HCT116 (cell line): Measurements from ENCODE around the gene PPP1CC. TPM values are rescaled to one million over a fixed set of nuclear protein-coding genes. Genes with fewer than 3 reads are reported as not detected.

Experiments used
- ATAC-seq: fragments of 200-7000 bp; cut with Tn5 transposase; 2 replicates; pipeline ENCODE4 v1.9.1; 2020; ENCODE audit warnings: mild to moderate bottlenecking, moderate library complexity
- BruUV-seq: library from RNA; stranded (reverse); fragments of 400-500 nt; replicated peaks from 2 replicates; lab custom pipeline; 2021; lab: Mats Ljungman, UMichigan
- CTCF ChIA-PET: fragments of 300-600 bp; sonication (Branson Sonifier 250); formaldehyde crosslinking; loops from one replicate; lab custom pipeline; 2021; ENCODE audit warnings: antibody characterized with exemption; lab: Charles Lee
- POLR2A ChIA-PET: fragments of 300-600, 350-600 bp; sonication (Branson Sonifier 250); formaldehyde crosslinking; loops from one replicate; lab custom pipeline; 2021; ENCODE audit warnings: antibody characterized with exemption; lab: Charles Lee
- RAD21 ChIA-PET, 2 experiments: fragments of 300-600 bp; sonication (Branson Sonifier 250); formaldehyde crosslinking; loops; one replicate each; lab custom pipeline; 2023; ENCODE audit warnings: low total read pairs in 2 of 2; ENCODE audit not compliant: uncharacterized antibody in 2 of 2, unreplicated experiment in 2 of 2, low non-redundant PET in 1 of 2; lab: Charles Lee
- DNase-seq: peaks from one replicate; pipeline ENCODE4 v3.0.0-alpha.2; 2010; ENCODE audit warnings: low read depth, low spot score
- H2AFZ ChIP-seq: fragments of 200-600 bp; shearing (Covaris generic), sonication (generic); 2 replicates; pipeline ENCODE4 v1.6.1; 2017; ENCODE audit warnings: low read depth, mixed run types, mixed read lengths, antibody characterized with exemption, low read length; ENCODE audit not compliant: poor library complexity, severe bottlenecking
- H3K27ac ChIP-seq: 2 replicates; pipeline ENCODE4 v1.5.1; 2012; ENCODE audit warnings: low read depth, low read length
- H3K27me3 ChIP-seq: fragments of 200-600 bp; sonication (generic); 2 replicates; pipeline ENCODE4 v1.6.1; 2016; ENCODE audit warnings: mixed run types, low read length, mixed read lengths; ENCODE audit not compliant: insufficient read depth
- H3K36me3 ChIP-seq, 2 experiments: fragments of 200-500 bp in 1 of 2; fragments of 200-600 bp in 1 of 2; sonication (Bioruptor generic) in 1 of 2; sonication (generic) in 1 of 2; 2 replicates each; pipeline versions ENCODE4 v1.5.1 to v1.6.1; 2014 to 2016; ENCODE audit warnings: low read length in 2 of 2, inconsistent platforms in 1 of 2, mixed read lengths in 1 of 2, mixed run types in 1 of 2; ENCODE audit not compliant: insufficient read depth in 2 of 2, control insufficient read depth in 1 of 2
- H3K4me1 ChIP-seq, 2 experiments: fragments of 200-600 bp in 1 of 2; sonication (generic) in 1 of 2; 2 replicates each; pipeline versions ENCODE4 v1.5.1 to v1.6.1; 2012 to 2017; ENCODE audit warnings: low read length in 2 of 2, inconsistent platforms in 1 of 2, mild to moderate bottlenecking in 1 of 2, mixed read lengths in 1 of 2, mixed run types in 1 of 2, moderate library complexity in 1 of 2; ENCODE audit not compliant: insufficient read depth in 2 of 2, control insufficient read depth in 1 of 2
- H3K4me2 ChIP-seq: fragments of 200-600 bp; sonication (generic); 2 replicates; pipeline ENCODE4 v1.6.1; 2017; ENCODE audit warnings: mixed run types, low read length, mixed read lengths
- H3K4me3 ChIP-seq, 2 experiments: fragments of 200-600 bp in 1 of 2; sonication (generic) in 1 of 2; replicated peaks in 1 of 2; 2 replicates each; pipeline ENCODE4 v1.5.1; 2011 to 2016; ENCODE audit warnings: low read length in 2 of 2, control low read depth in 1 of 2, low read depth in 1 of 2, mild to moderate bottlenecking in 1 of 2, mixed read lengths in 1 of 2, mixed run types in 1 of 2
- H3K79me2 ChIP-seq: fragments of 200-600 bp; sonication (generic); 2 replicates; pipeline ENCODE4 v1.6.1; 2017; ENCODE audit warnings: mild to moderate bottlenecking, mixed run types, low read length, moderate library complexity, mixed read lengths; ENCODE audit not compliant: insufficient read depth
- H3K9ac ChIP-seq: fragments of 200-600 bp; sonication (generic); 2 replicates; pipeline ENCODE4 v1.6.1; 2016; ENCODE audit warnings: low read length, mixed read lengths
- H3K9me2 ChIP-seq: fragments of 200-600 bp; sonication (generic), shearing (Covaris generic); 2 replicates; pipeline ENCODE4 v1.6.1; 2017; ENCODE audit warnings: mixed run types, mild to moderate bottlenecking, moderate library complexity; ENCODE audit not compliant: insufficient read depth
- H3K9me3 ChIP-seq, 2 experiments: fragments of 200-500 bp in 1 of 2; fragments of 200-600 bp in 1 of 2; sonication (Bioruptor generic) in 1 of 2; sonication (generic) in 1 of 2; 2 replicates each; pipeline ENCODE4 v1.6.1; 2014 to 2017; ENCODE audit warnings: low read length in 2 of 2, mixed read lengths in 2 of 2, inconsistent platforms in 1 of 2, low read depth in 1 of 2, mild to moderate bottlenecking in 1 of 2, mixed run types in 1 of 2, moderate library complexity in 1 of 2; ENCODE audit not compliant: control insufficient read depth in 1 of 2, insufficient read depth in 1 of 2
- H4K20me1 ChIP-seq: fragments of 200-600 bp; sonication (generic), shearing (Covaris generic); 2 replicates; pipeline ENCODE4 v1.6.1; 2017; ENCODE audit warnings: mixed run types, mild to moderate bottlenecking, moderate library complexity; ENCODE audit not compliant: insufficient read depth
- CBX3 ChIP-seq: IDR thresholded peaks from 2 replicates; pipeline ENCODE4 v1.6.1; 2012; ENCODE audit warnings: low read depth
- CEBPB ChIP-seq: IDR thresholded peaks from 2 replicates; pipeline ENCODE4 v1.6.1; 2012; ENCODE audit warnings: low read depth
- EGR1 ChIP-seq: IDR thresholded peaks from 2 replicates; pipeline ENCODE4 v1.6.1; 2012; ENCODE audit warnings: low read depth
- ELF1 ChIP-seq: IDR thresholded peaks from 2 replicates; pipeline ENCODE4 v1.6.1; 2012; ENCODE audit warnings: low read depth, borderline replicate concordance
- FOSL1 ChIP-seq: IDR thresholded peaks from 2 replicates; pipeline ENCODE4 v1.6.1; 2012; ENCODE audit warnings: low read depth
- POLR2A ChIP-seq: IDR thresholded peaks from 2 replicates; pipeline ENCODE4 v1.7.0; 2011; ENCODE audit warnings: borderline replicate concordance; ENCODE audit not compliant: insufficient read depth, insufficient read length; ENCODE audit errors: extremely low read depth
- POLR2AphosphoS5 ChIP-seq: IDR thresholded peaks from 2 replicates; pipeline ENCODE4 v1.6.1; 2011; ENCODE audit warnings: mild to moderate bottlenecking, low read depth, low read length, moderate library complexity
- RAD21 ChIP-seq: IDR thresholded peaks from 2 replicates; pipeline ENCODE4 v1.6.1; 2012; ENCODE audit warnings: low read depth, mild to moderate bottlenecking
- SIN3A ChIP-seq: IDR thresholded peaks from 2 replicates; pipeline ENCODE4 v1.6.1; 2012; ENCODE audit warnings: low read depth
- SRF ChIP-seq: IDR thresholded peaks from 2 replicates; pipeline ENCODE4 v1.6.1; 2012; ENCODE audit warnings: low read depth
- TCF7L2 ChIP-seq: IDR thresholded peaks from 2 replicates; pipeline ENCODE4 v1.7.0; 2011; ENCODE audit warnings: borderline replicate concordance, inconsistent platforms; ENCODE audit not compliant: insufficient read depth, insufficient read length; ENCODE audit errors: extremely low read depth
- intact Hi-C: fragments of 100-400 bp; cut with micrococcal nuclease; formaldehyde crosslinking; loops from 2 replicates; pipeline ENCODE4 v1.10.0; 2022
- total RNA-seq: library from RNA; stranded (reverse); gene quantifications from one replicate; pipeline ENCODE4 v1.2.1, GENCODE V29; 2021; ENCODE audit not compliant: unreplicated experiment
- TF ChIP-seq, protein P1 (sequence below): IDR thresholded peaks from 2 replicates; pipeline ENCODE4 v1.6.1; 2012

Gene PPP1CC
- total RNA-seq, 1 experiment from 2014 or later = 248 TPM

DNA sequence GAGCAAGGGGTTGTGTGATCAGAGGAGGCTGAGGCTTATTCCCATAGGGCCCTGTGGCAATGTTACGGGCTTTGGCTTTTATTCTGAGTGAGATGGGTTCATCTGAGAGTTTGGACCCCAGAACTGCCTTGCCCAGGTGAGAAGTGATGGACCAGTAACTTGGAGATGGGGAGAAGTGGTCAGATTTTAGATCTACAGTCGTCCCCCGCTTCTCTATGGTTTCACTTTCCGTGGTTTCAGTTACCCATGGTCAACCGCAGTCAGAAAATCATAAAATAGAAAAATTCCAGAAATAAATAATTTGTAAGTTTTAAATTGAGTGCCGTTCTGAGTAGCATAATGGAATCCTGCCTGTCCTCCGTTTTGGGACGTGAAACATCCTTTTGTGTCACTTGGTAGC, 40.2 kb upstream of the PPP1CC start:
- Histone ChIP-seq H3K79me2 (no peaks in the 10 kb centered on the region), H3K9me2 (no peaks in the 10 kb centered on the region), H3K27me3 (no peaks in the 10 kb centered on the region), H3K9ac (no peak overlapping the region), H3K9me3 (no peaks in the 10 kb centered on the region), H3K36me3 (no peaks in the 10 kb centered on the region), H3K4me1 (no peaks in the 10 kb centered on the region), H3K4me2 (no peak overlapping the region), H4K20me1 (no peaks in the 10 kb centered on the region), H3K4me3 (no peak overlapping the region), H2AFZ (no peak overlapping the region), H3K27ac (no peak overlapping the region)
- ChIA-PET RAD21 (no interaction called here), CTCF (no interaction called here), POLR2A (no interaction called here)
- BruUV-seq = no TSS peak
- intact Hi-C loops = no loop called here
- no peak for TF ChIP-seq SRF
- no peak for TF ChIP-seq SIN3A
- ATAC-seq (no peak), DNase-seq (no peak)

DNA sequence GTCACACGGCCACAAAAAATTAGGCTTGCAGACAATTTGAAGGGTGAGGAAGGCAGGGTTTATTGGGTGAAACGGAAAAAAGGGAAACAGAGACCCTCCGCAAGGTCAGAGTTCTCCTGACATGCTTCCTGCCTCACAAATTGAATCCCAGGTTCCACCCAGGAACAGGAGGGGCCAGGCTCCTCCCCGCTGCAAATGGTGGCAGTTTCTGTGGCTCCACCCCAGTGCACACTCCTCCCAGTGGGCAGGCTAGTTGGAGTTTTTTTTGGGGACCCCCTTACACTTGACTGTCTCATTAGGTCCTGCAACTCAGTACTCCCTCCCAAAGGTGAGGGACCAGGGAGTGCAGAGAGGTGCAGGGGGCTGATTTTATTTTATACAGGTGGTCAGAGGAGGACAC, 39.4 kb upstream of the PPP1CC start:
- H3K9ac ChIP-seq = no peak overlapping the region
- no peaks in the 10 kb centered on the region for H3K9me3 ChIP-seq
- TF ChIP-seq CBX3 = no peak
- TF ChIP-seq TCF7L2 = no peak
- TF ChIP-seq CEBPB = no peak
- no peak for TF ChIP-seq EGR1
- no peak for TF ChIP-seq POLR2A
- TF ChIP-seq, protein P1, sequence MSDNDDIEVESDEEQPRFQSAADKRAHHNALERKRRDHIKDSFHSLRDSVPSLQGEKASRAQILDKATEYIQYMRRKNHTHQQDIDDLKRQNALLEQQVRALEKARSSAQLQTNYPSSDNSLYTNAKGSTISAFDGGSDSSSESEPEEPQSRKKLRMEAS = no peak
- no peak for TF ChIP-seq RAD21
- TF ChIP-seq FOSL1 = no peak
- TF ChIP-seq SIN3A = no peak
- no peak for TF ChIP-seq ELF1
- no peak for TF ChIP-seq POLR2AphosphoS5
- TF ChIP-seq, all 23 proteins: peak for 0
- Histone ChIP-seq H3K79me2 (no peaks in the 10 kb centered on the region), H3K4me1 (no peaks in the 10 kb centered on the region), H3K9me2 (no peaks in the 10 kb centered on the region), H3K27me3 (no peaks in the 10 kb centered on the region), H3K4me3 (no peak overlapping the region), H3K36me3 (no peaks in the 10 kb centered on the region), H3K27ac (no peak overlapping the region), H4K20me1 (no peaks in the 10 kb centered on the region), H3K4me2 (no peak overlapping the region), H2AFZ (no peak overlapping the region)
- POLR2A ChIA-PET = no interaction called here
- intact Hi-C loops = no loop called here
- ATAC-seq (peak; percentile 59; the same call in 1 of the 2 replicates), DNase-seq (no peak)
- RAD21 ChIA-PET = no interaction called here
- BruUV-seq = no TSS peak
- CTCF ChIA-PET = no interaction called here
